ENCODE data around the gene DCUN1D5. TPM values are rescaled to one million over a fixed set of nuclear protein-coding genes. Genes with fewer than 3 reads are reported as not detected.

Gene DCUN1D5
- total RNA-seq, 2 experiments from 2014 or later: 28.6 to 32.6 TPM

DNA sequence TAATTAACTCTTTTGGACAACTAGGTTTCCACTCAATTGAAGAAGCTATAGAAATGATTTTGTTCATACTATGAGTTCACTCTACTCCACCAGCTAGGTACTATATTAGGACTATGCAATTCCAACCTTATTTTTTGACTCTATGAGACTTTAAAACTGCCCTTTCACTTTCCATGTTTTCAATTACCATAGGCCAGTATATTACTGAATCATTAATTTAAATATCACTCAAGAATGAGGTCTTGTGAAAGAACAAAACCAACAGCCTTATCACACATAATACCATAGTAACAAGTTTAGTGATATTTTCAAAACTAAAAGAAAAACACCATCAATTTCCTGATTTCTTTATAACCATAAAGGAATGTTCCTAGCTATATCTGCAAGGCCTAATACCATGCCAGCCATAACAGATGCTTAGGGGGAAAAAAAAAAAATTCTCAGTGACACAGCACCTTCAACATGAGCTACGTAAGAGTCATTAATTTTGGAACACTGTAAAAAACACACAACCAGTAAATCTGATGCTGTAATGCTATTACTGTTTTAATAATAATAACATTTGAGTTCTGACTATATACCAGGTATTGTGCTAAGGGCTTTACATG is 6.1 kb downstream of the DCUN1D5 start:
- DNase-seq: no peak
- ChIA-PET CTCF (no interaction called here), POLR2A (no interaction called here)
- Mint-ChIP-seq H3K27me3 (no peaks in the 10 kb centered on the region), H3K4me3 (no peak overlapping the region), H3K27ac (no peak overlapping the region), H3K4me1 (peaks cover 25% of the 10 kb centered on the region), H3K9me3 (no peaks in the 10 kb centered on the region), H3K36me3 (ENCODE audit: low read depth) (peaks cover 19% of the 10 kb centered on the region)

GRCh38 chr11:103079833-103080232 is 12.1 kb downstream of the DCUN1D5 start:
- ChIA-PET POLR2A (interaction anchor here (1.0 kb wide), 1 partner anchor 29 kb away, joined by 3 read pairs; the partner anchor contains the start of gene DYNC2H1), CTCF (no interaction called here)
- Mint-ChIP-seq H3K4me3 (no peak overlapping the region), H3K27ac (no peak overlapping the region), H3K36me3 (ENCODE audit: low read depth) (peaks cover 46% of the 10 kb centered on the region), H3K27me3 (no peaks in the 10 kb centered on the region), H3K9me3 (no peaks in the 10 kb centered on the region), H3K4me1 (no peaks in the 10 kb centered on the region)
- DNase-seq: no peak

GRCh38 chr11:103078710-103079109 is 13.2 kb downstream of the DCUN1D5 start:
- DNase-seq: no peak
- no peaks in the 10 kb centered on the region for H3K9me3 Mint-ChIP-seq
- POLR2A ChIA-PET: interaction anchor here (1.0 kb wide), 1 partner anchor 30 kb away, joined by 3 read pairs; the partner anchor contains the start of gene DYNC2H1
- peaks cover 52% of the 10 kb centered on the region for H3K36me3 Mint-ChIP-seq (ENCODE audit: low read depth)
- H3K27me3 Mint-ChIP-seq: no peaks in the 10 kb centered on the region
- no peaks in the 10 kb centered on the region for H3K4me1 Mint-ChIP-seq
- CTCF ChIA-PET: no interaction called here
- no peak overlapping the region for H3K27ac Mint-ChIP-seq
- no peak overlapping the region for H3K4me3 Mint-ChIP-seq

DNA sequence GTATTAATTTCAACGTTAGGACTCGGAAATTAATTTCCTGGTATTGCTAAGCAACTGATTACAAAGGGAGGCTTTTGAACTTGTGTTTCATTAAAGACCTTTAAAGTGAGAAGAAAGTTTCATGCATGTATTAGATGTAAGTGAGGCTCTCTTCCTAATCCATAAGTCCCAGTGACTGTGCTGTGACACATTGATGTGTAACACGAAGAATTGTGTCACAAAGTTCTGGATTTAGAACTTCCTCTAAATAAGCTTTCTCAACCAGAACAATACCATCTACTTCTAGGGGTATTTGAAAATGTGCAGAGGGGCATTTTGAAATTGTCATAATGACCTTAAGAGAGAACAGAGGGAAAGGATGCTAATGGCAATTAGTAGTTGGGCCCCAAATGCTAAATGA is 14.4 kb downstream of the DCUN1D5 start:
- no peaks in the 10 kb centered on the region for H3K4me1 Mint-ChIP-seq
- CTCF ChIA-PET: no interaction called here
- no peak overlapping the region for H3K4me3 Mint-ChIP-seq
- H3K27me3 Mint-ChIP-seq: no peaks in the 10 kb centered on the region
- H3K9me3 Mint-ChIP-seq: no peaks in the 10 kb centered on the region
- H3K27ac Mint-ChIP-seq: no peak overlapping the region
- peaks cover 53% of the 10 kb centered on the region for H3K36me3 Mint-ChIP-seq (ENCODE audit: low read depth)
- DNase-seq: no peak
- POLR2A ChIA-PET: no interaction called here

DNA sequence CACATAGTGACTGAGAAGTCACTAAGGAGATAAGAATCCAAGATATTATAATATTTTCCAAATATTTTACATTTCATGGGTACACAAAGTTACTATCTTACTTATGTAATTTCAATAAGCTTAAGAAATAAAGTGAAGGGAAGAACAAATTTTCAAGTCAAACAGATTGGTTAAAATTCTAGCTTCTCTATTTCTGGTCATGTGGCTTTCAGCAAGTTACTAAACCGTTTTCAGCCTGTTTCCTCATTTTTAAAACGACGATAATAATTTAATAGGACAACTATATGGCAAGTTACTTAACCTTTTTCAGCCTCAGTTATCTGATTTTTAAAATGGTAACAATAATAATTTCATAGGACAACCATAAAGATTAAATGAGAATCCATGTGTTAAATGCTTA is 15.6 kb downstream of the DCUN1D5 start:
- no peaks in the 10 kb centered on the region for H3K27me3 Mint-ChIP-seq
- POLR2A ChIA-PET: interaction anchor here (0.6 kb wide), 1 partner anchor 12 kb away, joined by 3 read pairs; no protein-coding TSS in a partner anchor
- no peak overlapping the region for H3K27ac Mint-ChIP-seq
- H3K36me3 Mint-ChIP-seq (ENCODE audit: low read depth): peaks cover 51% of the 10 kb centered on the region
- no peak for DNase-seq
- no peak overlapping the region for H3K4me3 Mint-ChIP-seq
- no peaks in the 10 kb centered on the region for H3K9me3 Mint-ChIP-seq
- no peaks in the 10 kb centered on the region for H3K4me1 Mint-ChIP-seq
- CTCF ChIA-PET: no interaction called here

DNA sequence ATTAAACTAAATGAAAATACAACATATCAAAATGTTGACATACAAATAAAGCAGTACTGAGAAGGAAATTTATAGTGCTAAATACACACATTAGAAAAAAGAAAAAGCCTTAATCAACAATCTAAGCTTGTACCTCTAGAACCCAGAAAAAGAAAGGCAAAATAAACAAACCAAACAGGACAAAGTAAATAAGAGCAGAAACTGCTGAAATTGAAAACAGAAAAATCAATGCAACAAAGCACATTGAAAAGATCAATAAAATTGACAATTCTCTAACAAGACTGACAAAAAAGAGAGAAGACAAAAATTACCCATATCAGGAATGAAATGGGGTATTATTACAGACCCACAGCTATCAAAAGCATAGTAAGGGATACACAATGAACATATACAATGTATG is 21.0 kb downstream of the DCUN1D5 start:
- peaks cover 40% of the 10 kb centered on the region for H3K4me1 Mint-ChIP-seq
- H3K4me3 Mint-ChIP-seq: no peak overlapping the region
- no peak overlapping the region for H3K27ac Mint-ChIP-seq
- DNase-seq: no peak
- no peaks in the 10 kb centered on the region for H3K27me3 Mint-ChIP-seq
- H3K36me3 Mint-ChIP-seq (ENCODE audit: low read depth): peaks cover 44% of the 10 kb centered on the region
- ChIA-PET POLR2A (no interaction called here), CTCF (no interaction called here)
- no peaks in the 10 kb centered on the region for H3K9me3 Mint-ChIP-seq

- no peaks in the 10 kb centered on the region for H3K27me3 Mint-ChIP-seq
- no peak for DNase-seq
- CTCF ChIA-PET: interaction anchor here (0.8 to 1.7 kb wide), 2 partner anchors 34 to 39 kb away, joined by 3 to 4 read pairs; partner anchors contain the start of gene DYNC2H1
- H3K27ac Mint-ChIP-seq: peak overlapping the region; percentile 24
- H3K36me3 Mint-ChIP-seq (ENCODE audit: low read depth): peaks cover 43% of the 10 kb centered on the region
- H3K4me1 Mint-ChIP-seq: peaks cover 40% of the 10 kb centered on the region
- H3K9me3 Mint-ChIP-seq: no peaks in the 10 kb centered on the region
- no peak overlapping the region for H3K4me3 Mint-ChIP-seq
- POLR2A ChIA-PET: interaction anchor here (1.0 kb wide), 1 partner anchor 21 kb away, joined by 3 read pairs; the partner anchor contains the start of gene DCUN1D5
These were observed 21.8 kb downstream of the DCUN1D5 start for GRCh38 chr11:103070142-103070541.

DNA sequence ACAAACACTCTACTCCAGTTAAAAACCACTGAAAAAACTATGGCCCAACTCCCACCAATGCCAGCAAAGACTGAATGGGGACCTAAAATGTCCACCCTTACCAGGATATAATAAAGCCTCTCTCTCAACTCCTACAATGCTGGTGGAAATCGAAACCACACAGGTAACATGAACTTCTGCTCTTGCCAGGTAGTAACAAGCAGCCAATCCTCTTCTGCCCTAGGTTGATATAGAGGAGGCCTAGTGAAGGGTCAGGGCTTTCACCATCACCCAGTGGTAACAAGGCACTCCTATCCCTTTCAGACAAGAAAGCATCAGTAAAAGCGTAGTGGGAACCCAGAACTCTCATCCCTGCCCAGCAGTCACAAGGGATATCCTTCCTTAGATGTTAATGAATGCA is 22.6 kb downstream of the DCUN1D5 start:
- ChIA-PET CTCF (interaction anchor here (0.8 to 1.7 kb wide), 2 partner anchors 33 to 40 kb away, joined by 3 to 4 read pairs; partner anchors contain the start of gene DYNC2H1), POLR2A (no interaction called here)
- DNase-seq: no peak
- peaks cover 40% of the 10 kb centered on the region for H3K4me1 Mint-ChIP-seq
- no peak overlapping the region for H3K27ac Mint-ChIP-seq
- H3K36me3 Mint-ChIP-seq (ENCODE audit: low read depth): peaks cover 40% of the 10 kb centered on the region
- H3K4me3 Mint-ChIP-seq: no peak overlapping the region
- no peaks in the 10 kb centered on the region for H3K9me3 Mint-ChIP-seq
- no peaks in the 10 kb centered on the region for H3K27me3 Mint-ChIP-seq

- H3K4me3 Mint-ChIP-seq: no peak overlapping the region
- ChIA-PET CTCF (interaction anchor here (1.9 kb wide), 1 partner anchor 31 kb away, joined by 4 read pairs; no protein-coding TSS in a partner anchor), POLR2A (no interaction called here)
- no peaks in the 10 kb centered on the region for H3K9me3 Mint-ChIP-seq
- no peak overlapping the region for H3K27ac Mint-ChIP-seq
- H3K27me3 Mint-ChIP-seq: no peaks in the 10 kb centered on the region
- peaks cover 40% of the 10 kb centered on the region for H3K4me1 Mint-ChIP-seq
- DNase-seq: no peak
- H3K36me3 Mint-ChIP-seq (ENCODE audit: low read depth): peaks cover 40% of the 10 kb centered on the region
These were observed 24.8 kb downstream of the DCUN1D5 start for GRCh38 chr11:103067118-103067517.

GRCh38 chr11:103061656-103062055 is 30.3 kb downstream of the DCUN1D5 start:
- H3K36me3 Mint-ChIP-seq (ENCODE audit: low read depth): peaks cover 20% of the 10 kb centered on the region
- H3K27ac Mint-ChIP-seq: no peak overlapping the region
- H3K4me3 Mint-ChIP-seq: no peak overlapping the region
- ChIA-PET CTCF (no interaction called here), POLR2A (no interaction called here)
- no peak for DNase-seq
- H3K9me3 Mint-ChIP-seq: no peaks in the 10 kb centered on the region
- H3K27me3 Mint-ChIP-seq: no peaks in the 10 kb centered on the region
- no peaks in the 10 kb centered on the region for H3K4me1 Mint-ChIP-seq

DNA sequence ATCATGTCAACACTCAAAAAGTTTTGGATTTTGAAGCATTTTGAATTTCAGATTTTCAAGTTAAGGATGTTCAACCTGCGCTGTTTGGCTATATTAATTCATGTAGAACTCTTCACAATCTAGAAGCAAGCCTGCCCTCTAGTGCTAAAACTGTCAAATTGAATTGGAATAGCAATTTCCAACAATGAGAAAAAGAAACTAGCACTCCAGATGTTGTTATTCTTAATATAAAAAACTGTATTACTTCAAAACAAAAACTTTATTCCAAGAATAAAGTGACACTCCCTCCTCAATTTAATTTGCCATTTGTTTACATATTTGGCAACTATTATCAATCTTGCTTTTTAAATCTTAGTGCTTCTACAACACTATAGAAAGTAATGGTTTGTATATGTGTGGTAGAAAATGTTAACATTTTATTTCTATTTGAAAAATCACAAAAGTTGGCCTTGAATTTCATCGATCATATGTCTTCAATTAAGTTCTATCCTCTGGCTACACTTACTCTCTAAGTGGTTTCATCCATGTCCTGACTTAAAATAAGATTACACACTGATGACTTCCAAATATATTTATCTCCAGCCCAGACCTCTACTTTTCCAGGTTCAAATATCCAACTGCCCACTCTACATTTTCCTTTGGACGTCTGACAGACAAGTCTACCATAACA is 36.6 kb downstream of the DCUN1D5 start:
- CTCF ChIA-PET: interaction anchor here (0.7 to 1.4 kb wide), 5 partner anchors 8 to 54 kb away, joined by 3 to 6 read pairs (median 4); partner anchors contain the start of genes DCUN1D5 and DYNC2H1
- DNase-seq: no peak

GRCh38 chr11:103053997-103054396 is 38.0 kb downstream of the DCUN1D5 start:
- POLR2A ChIA-PET: no interaction called here
- no peak overlapping the region for H3K27ac Mint-ChIP-seq
- H3K27me3 Mint-ChIP-seq: no peaks in the 10 kb centered on the region
- H3K36me3 Mint-ChIP-seq (ENCODE audit: low read depth): no peaks in the 10 kb centered on the region
- DNase-seq: no peak
- no peaks in the 10 kb centered on the region for H3K9me3 Mint-ChIP-seq
- H3K4me1 Mint-ChIP-seq: peaks cover 2% of the 10 kb centered on the region
- CTCF ChIA-PET: interaction anchor here (0.9 to 1.4 kb wide), 3 partner anchors 38 to 139 kb away, joined by 3 to 4 read pairs (median 3); partner anchors contain the start of genes DCUN1D5 and DYNC2H1
- H3K4me3 Mint-ChIP-seq: no peak overlapping the region

More for the DNA sequence above, 36.6 kb downstream of the DCUN1D5 start:
- Mint-ChIP-seq H3K4me3 (no peak overlapping the region), H3K27ac (no peak overlapping the region), H3K9me3 (no peaks in the 10 kb centered on the region), H3K4me1 (peaks cover 2% of the 10 kb centered on the region), H3K36me3 (ENCODE audit: low read depth) (no peaks in the 10 kb centered on the region), H3K27me3 (no peaks in the 10 kb centered on the region)
- POLR2A ChIA-PET: no interaction called here

GRCh38 chr11:103051981-103052380 is 40.0 kb downstream of the DCUN1D5 start:
- CTCF ChIA-PET: interaction anchor here (1.0 kb wide), 1 partner anchor 15 kb away, joined by 3 read pairs; no protein-coding TSS in a partner anchor
- Mint-ChIP-seq H3K27ac (no peak overlapping the region), H3K4me3 (no peak overlapping the region), H3K9me3 (no peaks in the 10 kb centered on the region), H3K36me3 (ENCODE audit: low read depth) (no peaks in the 10 kb centered on the region), H3K4me1 (peaks cover 2% of the 10 kb centered on the region), H3K27me3 (no peaks in the 10 kb centered on the region)
- POLR2A ChIA-PET: interaction anchor here (1.2 kb wide), 1 partner anchor 40 kb away, joined by 3 read pairs; the partner anchor contains the start of gene DCUN1D5
- DNase-seq: no peak

Measured in activated CD4-positive, alpha-beta memory T cell treated with anti-CD3 and anti-CD28 coated beads, Interleukin-2, amount 10 ng/mL, durations not matched to agents 7 days and 5 days (primary cell).